GM18526 (cell line): ENCODE data around the gene EYA4.

Source experiments
- POLR2A ChIP-seq: IDR thresholded peaks from 3 replicates; pipeline ENCODE4 v1.6.1; 2011; ENCODE audit not compliant: insufficient read length; ENCODE audit errors: extremely low read depth

Gene EYA4

GRCh38 chr6:133230052-133230451, 11.1 kb upstream of the EYA4 start:
- TF ChIP-seq POLR2A = no peak

DNA sequence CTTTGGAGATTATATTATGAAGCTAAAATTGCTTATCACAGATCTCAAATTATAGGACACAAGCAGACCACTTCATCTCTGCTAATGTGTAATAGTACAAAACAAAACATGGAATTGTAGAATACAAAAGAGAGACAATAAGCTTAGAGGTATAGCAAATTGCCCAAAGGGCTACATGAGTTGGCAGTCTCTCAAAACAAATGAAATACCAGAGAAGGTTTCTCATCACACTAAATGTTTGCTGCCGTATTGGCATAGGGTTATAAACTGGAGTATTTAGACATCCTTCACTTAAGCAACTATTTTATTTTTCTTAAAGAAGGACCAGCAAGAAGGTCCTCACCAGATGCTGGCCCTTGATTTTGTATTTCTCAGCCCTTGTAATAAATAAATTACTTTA, 5.9 kb upstream of the EYA4 start:
- no peak for TF ChIP-seq POLR2A

DNA sequence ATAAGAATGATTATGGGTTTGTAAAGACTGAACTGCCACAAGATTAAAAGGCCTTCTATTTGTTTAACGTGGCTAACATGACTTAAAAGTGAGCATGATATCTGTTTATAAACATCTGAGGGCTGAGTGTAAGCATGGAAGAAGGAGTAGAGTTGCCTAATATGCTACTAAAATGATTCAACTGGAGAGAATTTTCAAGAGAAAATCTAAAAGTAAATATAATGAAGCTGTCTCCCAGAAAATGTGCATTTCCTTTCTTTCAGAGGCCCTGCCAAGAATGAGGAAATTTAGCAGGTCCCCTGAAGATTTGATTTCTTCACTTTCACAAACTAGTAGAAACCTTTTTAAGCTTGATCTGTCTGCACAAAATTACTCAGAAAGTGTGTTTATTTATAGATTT, 4.2 kb upstream of the EYA4 start:
- TF ChIP-seq POLR2A = no peak

DNA sequence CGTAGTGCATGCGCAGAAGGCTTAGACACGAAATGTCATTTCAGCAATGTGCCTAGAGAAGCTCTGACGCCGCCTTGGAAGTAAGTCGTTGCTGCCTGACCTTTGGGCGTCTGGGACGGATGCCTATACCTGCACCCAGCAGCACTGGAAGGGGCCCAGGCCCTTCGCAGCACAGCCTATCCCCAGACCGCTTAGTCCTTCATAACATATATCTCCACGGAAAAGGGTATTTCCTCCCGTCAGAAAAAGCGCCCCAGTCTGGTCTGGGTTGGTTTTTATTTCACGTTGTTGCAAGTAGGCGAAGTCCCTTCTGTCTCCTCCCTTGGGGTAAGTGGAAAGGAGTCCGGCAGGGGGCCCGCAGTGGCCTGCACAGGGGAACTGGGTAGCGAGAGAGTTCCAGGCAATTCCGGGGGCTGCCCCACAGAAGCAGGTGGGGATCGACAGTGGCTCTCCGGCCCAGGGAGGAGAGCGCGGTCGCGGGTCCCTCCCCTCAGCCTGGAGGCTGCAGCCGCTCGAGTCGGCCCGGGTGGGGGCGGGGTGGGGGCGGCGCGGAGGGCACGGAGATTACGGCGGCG, 559 bp upstream of the EYA4 start:
- no peak for TF ChIP-seq POLR2A

DNA sequence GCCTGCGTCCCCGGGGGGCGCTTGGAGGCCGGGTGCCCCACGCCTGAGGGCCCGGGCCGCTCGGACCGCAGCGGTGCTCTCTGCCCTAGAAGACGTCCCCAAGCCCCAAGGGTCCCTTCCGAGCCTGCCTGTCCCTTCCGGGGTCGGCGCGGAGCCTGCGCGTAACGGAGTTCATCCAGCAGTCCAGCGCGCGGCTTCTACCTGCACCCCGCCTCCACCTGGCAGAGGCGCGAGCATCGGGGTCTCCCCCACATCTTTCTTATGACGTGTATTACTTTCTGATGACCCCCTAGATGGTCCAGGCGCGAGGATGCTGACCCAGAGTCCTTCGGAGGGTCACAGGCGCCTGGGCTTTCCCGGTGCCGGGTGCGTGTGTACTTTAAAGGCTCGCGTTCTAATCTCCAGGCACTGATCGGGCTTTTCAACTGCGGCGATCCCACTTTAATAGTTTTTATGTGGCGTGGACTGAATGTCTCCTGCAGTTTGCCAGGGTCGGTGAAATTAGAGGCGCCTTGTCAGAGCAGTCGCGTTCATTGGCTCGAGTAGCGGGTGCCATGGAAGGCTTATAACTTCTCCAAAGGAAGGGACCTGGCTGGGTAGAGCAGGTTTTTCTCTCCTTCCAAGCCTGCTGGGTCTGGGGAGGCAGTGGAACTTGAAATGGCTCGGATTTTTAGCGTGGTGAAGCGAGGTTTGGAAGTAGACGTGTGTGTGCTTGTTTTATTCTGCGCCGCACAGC, 912 bp downstream of the EYA4 start:
- no peak for TF ChIP-seq POLR2A

DNA sequence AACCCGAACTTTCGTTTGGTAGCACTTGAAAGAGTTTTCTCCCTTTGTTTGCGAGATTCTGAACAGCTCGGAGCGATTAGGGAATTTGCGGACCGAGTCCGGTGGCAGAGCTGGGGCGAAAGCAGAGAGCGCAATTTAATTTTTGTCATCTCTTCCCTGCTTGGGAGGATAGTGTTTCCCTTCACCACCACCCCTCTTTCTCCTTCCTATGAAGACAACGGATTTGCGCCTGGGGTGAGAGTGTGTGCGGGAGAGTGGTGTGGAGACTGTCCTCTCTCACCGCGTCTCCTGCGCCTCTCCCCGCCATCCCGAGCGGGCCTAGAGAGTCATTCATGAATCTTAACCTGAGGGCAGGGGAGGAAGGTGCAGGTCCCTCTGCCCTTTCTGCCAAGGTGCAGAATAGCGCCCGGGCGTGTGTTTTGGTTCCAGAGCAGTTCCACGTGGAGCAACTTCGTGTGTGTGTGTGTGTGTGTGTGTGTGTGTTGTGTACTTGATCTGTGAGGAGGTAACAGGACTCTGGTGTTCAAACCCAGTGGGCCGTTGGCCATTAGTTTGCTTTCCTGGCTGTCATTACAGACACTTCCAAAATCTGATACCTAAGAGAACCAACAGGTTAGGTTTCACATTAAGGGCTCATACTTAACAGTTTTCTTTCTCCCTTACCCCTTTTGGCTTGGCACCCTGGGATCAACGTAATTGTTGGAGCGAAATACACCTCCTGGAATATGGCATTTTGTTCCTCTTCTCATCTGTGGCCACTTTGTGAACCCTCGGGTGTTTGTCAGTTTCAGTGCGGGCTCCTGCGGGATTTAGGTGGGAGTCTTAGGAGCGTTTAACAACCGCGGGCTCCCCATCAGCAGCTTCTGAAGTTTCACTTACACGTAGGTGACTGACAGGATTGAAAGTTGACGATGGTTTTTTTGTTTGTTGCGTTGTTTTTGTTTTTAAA, 1.8 kb downstream of the EYA4 start:
- no peak for TF ChIP-seq POLR2A

DNA sequence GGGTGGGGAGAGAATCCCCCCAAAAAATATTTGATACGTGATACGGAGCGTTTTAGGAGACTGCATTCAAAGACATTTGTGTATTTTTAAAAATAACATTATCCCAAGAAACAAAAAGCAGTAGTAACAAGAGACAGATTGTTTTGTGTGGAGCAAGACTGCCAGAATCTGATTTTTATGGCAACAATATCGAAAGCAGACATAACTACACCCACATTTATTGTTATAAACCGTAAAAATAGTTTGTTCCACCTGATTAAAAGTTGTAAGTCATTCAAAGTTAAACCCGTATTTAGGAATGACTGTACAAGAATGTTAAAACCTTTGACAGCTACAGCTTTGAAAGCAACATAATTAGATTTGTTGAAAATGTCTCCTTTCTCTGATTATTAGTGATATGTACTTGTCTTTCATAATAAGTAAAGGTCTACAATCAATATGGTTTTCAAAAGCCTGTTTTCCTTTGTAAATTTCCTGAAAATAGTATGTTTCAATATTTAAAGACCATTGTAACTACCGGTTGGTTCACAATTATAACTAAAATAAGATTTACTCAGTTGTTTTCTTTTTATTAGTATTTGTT, 2.7 kb downstream of the EYA4 start:
- TF ChIP-seq POLR2A = no peak

DNA sequence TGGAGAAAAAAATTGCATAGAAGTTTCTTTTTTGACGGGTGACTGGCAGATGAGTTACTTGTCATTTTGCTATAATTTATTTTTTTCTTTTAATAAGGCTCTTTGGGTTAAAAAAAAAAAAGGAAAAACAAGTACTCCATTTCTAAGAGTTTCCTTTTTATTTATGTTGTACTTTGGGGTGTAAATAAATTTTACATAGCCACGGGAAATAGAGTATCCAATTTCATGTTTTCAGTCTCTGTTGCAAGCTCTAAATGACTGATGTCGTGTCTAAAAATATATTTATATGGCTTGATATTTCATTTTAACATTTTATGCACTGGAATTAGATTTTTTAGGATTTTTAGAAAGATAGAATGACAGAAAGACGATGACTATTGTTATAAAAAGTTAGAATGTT, 3.4 kb downstream of the EYA4 start:
- no peak for TF ChIP-seq POLR2A

GRCh38 chr6:133245007-133245406, 3.9 kb downstream of the EYA4 start:
- no peak for TF ChIP-seq POLR2A

DNA sequence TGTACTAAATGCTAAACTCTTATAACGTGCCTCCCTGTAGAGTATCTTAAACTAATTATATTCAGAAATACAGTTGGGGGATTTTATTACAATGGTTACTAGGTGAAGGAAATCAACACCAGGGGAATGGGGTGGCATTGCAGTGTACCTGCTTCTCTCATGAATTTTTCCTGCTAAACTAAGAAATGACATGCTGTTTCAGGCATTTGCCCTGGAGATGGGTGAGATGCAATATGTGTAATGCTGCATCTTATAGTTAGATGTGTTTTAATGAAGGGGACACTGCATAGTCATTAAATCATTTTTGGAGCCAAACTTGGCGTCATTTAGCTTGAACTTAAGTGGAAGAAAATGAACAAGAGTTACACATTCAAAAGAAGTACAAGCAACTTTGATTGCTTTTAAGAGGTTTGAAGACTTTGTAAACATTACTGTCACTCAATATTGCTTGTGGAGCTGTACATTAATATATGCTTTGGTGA, 4.3 kb downstream of the EYA4 start:
- TF ChIP-seq POLR2A = no peak

DNA sequence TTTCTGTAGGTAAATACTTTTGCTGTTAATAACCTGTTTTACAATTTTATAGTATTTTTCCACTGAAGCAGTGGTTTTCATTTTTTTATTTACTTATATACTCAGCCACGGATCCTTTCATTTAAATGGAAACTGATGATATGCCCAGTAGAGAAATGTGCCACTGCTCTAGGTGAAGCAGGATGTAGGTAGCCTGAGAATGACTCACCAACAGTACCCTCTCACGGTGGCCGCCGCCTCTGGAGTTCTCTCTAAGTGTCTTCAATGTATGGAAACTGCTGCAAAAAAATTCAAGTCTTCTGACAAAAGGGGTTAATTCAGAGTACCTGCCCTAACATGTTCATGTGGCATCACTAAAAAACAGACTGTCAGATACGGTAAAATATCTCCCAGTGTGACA, 6.4 kb downstream of the EYA4 start:
- no peak for TF ChIP-seq POLR2A

DNA sequence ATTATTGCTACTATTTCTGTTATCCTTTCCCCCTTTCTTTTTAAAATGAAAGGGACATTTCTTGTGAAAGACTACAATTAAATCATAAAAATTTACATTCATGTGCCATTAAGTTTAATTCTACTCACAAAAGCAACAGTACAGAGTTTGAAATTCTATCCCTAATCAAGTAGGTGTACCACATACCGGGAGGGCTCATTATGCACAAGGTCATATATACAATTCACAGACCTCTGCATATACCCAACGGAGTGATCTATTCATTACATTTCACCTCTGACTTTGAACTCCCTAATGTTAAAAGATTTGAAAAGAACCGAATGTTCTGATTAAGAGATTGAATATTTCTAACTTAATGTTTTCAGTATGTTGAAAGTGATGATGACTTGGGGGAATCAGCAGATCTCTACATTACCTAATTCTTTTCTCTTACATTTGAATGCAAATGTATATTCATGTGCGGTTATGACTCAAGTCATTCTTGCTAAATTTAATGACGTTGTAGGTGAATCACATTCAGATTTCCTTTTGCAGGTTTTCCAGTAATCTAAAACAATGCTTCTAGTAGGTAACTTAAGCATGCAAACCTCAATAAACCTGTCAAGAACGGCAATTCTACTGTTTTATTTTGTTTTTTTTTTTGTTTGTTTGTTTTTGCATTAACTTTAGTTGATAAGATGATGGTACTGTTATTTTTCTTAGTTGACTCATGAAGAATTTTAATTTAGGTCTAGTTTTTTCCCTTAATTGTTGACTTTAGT, 7.3 kb downstream of the EYA4 start:
- no peak for TF ChIP-seq POLR2A

- TF ChIP-seq POLR2A = no peak
Observed at GRCh38 chr6:133251688-133252087, 10.5 kb downstream of the EYA4 start.

DNA sequence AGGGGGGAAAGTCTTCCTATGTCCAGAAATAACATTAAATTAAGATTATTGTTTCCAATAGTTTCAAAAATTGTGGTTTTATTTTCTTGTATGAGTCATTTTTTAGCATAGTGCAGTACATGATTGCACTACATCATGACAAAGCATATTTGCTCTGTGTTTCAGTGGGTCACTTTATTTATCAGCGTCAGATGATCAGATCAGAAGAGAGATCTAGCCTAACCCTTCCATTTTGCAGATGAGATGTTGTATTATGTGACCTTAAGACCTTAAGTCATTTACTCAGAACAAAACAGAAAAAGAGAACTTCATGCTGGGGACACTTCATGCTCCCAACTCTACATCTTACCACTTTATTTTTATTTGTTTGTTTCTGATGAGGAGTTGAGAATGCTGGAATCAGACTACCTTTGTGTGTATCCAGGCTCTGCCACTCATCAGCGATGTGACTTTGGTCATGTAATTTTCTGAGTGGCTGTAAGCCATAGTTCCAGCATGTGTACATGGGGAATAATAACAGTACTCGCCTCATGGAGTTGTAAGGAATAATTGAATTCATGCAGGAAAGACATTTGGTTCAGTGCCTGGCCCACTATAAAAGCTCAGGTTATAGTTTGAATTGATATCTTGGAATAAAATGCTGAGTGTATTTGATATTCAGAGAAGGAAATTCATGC, 13.5 kb downstream of the EYA4 start:
- TF ChIP-seq POLR2A = no peak

- no peak for TF ChIP-seq POLR2A
Observed at GRCh38 chr6:133257545-133258105, 16.5 kb downstream of the EYA4 start.
